ENCODE results near the gene EGFL6.

Gene EGFL6

DNA sequence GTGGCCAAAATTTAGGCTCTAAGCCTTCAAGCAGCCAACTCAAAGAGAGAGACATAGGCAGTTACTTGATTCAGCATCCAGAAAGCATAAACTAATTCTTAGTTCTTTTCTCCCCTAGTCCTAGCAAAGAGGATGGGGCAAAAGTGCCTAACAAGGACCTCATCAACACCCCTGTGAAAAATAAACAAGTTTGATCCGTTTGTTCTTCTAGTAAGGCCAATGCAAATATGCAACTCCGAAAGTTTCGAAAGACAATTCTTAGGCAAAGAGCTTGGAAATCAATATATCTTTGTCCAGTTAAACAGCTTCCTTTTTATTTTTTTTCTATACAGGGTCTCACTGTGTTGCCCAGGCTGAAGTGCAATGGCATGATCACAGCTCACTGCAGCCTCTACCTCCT is 31.0 kb upstream of the EGFL6 start:
- TF ChIP-seq, protein P1, sequence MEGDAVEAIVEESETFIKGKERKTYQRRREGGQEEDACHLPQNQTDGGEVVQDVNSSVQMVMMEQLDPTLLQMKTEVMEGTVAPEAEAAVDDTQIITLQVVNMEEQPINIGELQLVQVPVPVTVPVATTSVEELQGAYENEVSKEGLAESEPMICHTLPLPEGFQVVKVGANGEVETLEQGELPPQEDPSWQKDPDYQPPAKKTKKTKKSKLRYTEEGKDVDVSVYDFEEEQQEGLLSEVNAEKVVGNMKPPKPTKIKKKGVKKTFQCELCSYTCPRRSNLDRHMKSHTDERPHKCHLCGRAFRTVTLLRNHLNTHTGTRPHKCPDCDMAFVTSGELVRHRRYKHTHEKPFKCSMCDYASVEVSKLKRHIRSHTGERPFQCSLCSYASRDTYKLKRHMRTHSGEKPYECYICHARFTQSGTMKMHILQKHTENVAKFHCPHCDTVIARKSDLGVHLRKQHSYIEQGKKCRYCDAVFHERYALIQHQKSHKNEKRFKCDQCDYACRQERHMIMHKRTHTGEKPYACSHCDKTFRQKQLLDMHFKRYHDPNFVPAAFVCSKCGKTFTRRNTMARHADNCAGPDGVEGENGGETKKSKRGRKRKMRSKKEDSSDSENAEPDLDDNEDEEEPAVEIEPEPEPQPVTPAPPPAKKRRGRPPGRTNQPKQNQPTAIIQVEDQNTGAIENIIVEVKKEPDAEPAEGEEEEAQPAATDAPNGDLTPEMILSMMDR (IDR thresholded peaks at IDR 0.05), result no peak

DNA sequence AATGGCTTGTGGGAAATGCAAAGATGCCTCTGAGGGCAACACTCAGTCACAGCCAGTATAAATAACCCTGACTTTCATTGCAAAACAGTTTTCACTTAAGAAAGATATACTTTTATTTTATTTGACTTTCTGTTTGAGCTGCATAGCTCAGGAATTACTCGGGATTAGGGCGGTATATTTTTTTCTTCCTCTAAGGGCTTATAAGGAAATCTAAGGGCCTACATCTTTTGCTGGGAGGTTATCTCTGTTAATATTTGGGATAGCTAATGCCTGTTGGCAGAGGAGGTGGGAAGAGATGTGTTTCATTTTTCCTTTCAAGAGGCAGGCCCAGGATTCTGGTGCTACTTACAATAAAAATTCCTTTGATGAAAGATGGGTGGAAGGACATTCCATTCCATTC is 28.8 kb upstream of the EGFL6 start:
- TF ChIP-seq, protein P1 (IDR thresholded peaks at IDR 0.05), result no peak

DNA sequence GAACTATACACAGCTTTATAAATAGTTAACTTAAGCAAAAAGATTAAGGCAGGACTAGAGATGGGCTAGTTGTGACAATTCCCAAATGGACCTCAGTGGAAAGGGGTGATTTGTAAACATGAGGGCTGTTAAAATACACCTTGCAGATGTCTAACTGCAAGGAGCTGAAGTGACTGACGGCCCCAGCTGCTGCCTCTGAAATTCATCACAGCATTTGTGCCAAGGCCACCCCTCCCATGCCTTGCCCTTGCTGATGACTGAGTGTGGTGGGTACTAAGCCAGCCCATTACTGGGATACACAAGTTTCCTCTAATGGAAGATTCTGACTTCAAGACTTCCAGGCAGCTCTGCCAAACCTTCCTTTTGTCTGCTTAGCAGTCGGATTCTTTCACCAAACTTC is 23.7 kb upstream of the EGFL6 start:
- TF ChIP-seq, protein P1 (IDR thresholded peaks at IDR 0.05), result no peak

DNA sequence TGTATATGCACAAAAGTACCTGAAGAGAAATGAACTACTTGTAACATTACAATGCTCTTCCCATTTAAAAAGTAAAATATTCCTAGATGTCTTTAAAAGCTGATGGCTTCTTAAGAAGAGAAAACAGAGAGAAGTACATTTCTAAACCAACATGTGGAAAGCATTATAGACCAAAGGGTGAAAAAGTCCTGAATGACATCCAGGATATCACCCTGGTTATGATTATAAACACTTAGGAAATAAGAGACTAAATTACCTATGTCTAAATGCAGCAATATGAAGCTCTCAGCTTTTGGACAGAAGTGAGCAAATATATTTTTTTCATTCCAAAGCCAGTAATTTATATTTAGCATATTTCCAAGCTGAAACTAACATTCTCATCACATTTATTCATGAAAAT is 21.7 kb upstream of the EGFL6 start:
- TF ChIP-seq, protein P1 (IDR thresholded peaks at IDR 0.05), result no peak

DNA sequence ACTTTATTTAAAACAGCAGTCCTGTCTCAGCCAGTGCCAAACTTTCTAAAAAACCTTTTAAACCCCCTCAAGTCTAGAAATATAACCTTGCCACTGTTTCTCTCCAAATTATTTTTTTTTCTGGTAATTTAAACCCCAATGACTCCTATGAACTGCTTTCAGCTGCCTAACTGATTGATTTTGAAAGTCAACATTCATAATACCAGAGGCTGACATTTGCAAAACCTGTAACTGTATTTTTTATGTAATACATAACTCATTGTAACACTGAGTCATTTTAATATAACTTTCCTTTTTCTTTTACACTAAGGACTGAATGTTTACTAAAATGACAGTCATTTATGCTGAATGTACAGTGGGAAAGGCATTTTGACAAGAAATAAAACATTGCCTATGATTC is 19.1 kb upstream of the EGFL6 start:
- TF ChIP-seq, protein P1 (IDR thresholded peaks at IDR 0.05), result no peak

DNA sequence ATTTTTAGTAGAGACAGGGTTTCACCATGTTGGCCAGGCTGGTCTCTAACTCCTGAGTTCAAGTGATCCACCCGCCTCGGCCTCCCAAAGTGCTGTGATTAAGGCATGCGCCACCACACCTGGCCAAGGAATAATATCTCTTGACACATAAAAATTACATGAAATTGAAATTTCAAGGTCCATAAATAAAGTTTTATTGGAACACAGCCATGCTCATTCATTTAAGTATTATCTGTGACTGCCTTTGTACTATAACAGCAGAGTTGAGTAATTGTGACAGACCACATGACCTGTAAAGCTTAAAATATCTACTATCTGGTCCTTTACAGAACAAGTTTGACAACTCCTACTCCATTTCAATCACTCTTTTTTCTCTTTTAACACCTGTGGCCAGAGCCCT is 17.8 kb upstream of the EGFL6 start:
- TF ChIP-seq, protein P1 (IDR thresholded peaks at IDR 0.05), result no peak

DNA sequence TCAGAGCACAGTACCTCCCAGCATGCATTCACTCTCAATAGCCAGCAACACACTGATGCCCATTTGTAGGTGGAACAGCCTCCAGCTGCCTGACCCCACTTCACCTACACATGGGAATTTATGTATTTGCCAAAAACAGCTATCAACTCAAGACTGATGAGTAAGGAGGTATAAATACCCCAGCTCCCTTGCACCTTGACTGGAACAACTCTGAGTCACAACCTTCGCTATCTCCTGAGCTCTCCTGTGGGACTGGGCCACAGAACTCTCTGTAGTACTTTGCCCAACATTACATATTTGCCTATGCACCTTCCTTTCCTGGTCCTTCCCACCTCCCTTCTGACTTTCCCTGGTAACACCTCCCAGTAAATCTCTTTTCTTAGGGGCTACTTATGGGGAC is 16.5 kb upstream of the EGFL6 start:
- TF ChIP-seq, protein P1 (IDR thresholded peaks at IDR 0.05), result no peak

DNA sequence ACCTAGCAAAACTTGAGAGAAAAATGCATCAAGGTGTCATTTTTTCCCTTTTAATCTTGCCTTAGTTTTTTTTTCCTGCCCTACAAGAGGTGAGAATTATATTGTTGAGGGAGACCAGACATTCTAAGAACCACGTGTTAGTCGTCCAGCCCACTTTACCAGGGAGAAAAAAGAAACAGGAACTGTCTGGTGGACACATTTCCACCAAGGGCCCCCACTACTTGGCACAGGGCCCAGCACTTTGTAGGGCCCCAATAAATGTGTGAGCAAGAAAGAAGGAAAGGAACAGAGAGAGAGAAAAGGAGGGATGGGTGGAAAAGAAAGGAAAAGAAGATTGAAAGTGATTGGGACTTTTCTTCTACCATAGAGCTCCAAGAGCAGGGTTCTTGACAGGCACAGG is 3.9 kb upstream of the EGFL6 start:
- TF ChIP-seq, protein P1 (IDR thresholded peaks at IDR 0.05), result no peak

Measured in LNCAP (cell line).